LoVo (cell line): ENCODE data around the gene PRAC2.

Experiments used
- DNase-seq: peaks from one replicate; pipeline ENCODE4 v3.0.0-alpha.2; 2016; ENCODE audit warnings: low spot score

The PRAC2 gene

DNA sequence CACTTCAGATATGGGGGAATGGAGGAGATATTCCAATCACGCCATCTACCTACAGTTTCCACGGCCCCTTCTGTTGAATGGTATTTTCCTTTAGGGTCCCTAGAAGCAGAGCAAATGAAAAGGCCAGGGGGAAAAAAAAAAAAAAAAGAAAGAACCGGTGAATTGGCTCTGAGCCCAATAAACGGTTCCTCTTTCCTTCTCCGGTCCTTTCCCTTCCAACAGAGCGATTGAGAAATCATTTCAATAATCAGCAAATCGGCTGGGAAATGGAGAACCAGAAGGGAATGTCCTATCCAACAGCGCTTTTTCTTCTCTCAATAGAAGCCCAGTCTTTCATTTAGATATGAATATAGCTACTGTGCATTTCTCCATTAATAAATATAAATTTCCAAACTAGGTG lies 32.4 kb downstream of the PRAC2 start:
- no peak for DNase-seq

DNA sequence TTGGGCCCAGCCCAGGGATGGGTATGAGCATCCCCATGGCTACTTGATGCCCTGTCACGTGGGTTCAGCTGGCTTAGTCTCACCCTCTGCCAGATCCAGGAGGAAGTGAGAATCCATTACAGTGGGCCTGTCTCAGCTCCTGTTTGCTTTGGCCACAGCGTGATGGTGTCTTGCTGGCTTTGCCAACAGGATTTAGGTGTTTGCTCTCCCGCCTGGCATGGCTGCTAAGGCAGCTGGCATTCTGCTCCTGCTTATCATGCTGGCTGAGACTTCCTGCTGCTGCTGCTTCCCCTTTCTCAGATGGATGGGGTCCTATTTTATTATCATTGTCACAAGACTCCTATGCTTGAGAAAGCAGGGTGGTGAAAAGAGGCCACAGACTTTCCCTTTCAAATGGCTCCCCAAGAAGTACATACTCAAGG lies 33.9 kb downstream of the PRAC2 start:
- DNase-seq, result no peak

DNA sequence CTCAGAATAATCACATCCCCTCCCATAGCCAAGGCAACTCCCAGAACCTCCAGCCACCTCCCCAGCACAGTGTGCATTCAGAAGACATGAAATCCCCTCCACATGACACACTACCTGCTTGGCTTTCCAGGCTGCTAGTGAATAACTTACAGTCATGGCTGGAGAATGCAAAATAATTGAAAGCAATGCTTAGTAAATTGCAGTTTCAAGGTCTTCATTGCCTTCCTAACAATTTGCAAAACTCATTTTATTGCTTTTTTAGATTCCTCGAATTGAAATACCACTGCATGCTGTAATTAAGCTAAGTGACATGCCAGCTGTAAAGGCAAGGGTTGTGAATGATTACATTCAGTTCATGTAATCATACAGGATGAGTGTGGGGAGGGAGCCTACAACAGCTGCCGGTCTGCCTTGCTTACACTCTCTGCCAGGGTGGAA lies 34.6 kb downstream of the PRAC2 start:
- no peak for DNase-seq

DNA sequence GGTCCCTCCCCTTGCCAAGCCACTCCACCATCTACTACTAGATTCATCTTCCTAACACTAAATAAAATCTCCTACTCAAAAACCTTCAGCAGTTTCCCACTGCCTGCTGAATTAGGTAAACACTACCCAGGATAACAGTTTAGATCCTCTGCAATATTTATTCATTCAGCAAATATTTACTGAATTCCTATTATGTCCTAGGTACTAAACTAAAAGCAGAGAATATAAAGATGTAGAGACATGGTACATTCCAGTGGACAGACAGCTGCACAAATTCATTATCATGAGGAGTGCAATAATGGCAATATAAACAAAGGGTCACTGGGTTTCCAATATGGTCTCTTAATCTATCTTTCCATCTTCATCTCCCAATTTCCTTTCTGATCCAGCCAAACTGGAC lies 36.3 kb downstream of the PRAC2 start:
- DNase-seq, result no peak

DNA sequence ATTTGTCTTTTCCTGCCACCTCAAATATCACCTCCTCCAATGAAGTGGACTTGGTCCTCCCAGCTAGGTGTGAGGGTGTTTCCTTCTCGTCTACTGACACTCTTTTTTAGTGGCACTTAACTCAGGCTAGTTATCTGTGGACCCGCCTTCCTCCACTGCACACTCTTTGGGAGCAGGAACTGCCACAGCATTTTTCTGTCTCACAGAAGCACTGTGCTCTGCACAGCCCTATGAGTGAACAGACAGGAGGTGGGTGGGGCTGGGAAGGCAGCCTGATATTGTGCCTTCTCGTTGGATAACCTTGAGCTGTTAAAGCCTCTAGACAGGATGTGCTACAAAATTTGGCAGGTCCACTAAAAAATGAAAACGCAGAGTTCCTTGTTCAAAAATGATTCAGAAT lies 37.4 kb downstream of the PRAC2 start:
- DNase-seq, result no peak

DNA sequence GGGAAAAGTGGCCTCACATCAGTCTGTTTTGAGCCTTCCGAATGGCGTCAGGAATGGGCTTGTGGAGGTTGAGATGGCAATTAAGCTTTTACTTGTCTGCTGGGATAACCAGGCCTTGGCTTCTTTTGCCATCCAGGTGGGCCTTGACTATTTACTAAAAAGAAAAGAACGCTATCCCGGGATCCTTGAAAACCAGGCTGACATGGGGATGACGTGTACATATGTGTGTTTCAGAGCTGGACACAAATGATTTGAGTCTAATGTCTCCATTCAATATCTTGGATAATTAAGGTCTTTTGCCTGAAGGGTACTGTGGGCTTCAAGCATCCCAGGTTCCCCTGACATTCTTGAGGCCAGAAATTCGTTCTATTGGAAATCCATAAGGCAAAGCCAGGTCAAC lies 38.1 kb downstream of the PRAC2 start:
- no peak for DNase-seq

DNA sequence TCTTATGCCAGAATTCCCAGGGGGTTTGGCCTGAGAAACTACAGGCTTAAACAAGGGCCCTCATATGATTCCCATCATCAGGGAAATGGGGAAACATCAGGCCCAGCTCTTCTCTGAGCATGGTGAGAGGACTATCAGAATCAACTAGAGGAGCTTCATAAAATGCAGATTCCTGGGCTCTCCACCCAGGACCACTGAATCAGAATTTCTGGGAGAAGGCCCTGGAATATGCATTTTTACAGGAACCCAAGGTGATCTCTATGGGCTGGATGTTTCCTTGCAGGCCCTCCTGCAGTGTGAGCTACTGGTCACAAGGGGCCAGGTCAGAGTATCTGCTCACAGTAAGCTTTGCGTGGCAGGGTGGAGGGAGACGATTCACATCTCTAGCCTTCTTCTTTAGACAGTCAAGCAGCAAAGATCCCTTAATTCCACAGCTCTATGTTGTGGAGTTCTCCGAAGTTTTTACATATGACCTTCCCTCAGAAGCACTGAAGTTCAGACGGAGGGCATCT lies 44.3 kb downstream of the PRAC2 start:
- no peak for DNase-seq

DNA sequence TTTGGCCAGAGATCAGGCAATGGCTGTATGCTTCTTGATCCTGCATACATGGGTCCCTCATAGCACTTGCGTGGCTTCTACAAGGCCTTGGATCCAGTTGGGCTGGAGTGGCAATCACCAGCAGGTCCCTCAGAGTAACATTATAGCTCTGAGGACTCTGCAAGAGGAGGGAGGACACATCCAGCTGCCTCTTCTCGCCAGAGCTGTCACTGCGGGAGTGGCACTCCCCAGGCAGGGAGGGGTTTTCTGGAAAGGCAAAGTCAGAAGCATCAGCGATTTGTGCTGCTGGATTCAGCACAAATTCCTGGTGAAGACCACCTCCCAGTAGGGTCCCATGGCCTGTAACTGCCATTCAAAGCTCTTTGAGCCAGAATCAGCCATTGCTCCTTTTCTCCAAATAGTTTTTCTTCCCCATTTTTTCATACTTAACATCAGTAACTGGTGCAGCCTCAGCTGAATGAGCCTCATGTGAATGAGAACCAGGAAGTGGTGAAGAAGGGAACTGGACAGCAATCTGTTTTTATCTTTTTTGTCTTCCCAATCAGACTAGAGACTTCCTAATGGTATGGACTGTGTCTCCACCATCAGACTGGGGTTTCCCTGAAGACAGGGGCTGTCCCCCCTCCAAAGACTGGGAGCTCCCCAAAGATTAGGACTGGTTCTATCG lies 46.2 kb downstream of the PRAC2 start:
- no peak for DNase-seq

DNA sequence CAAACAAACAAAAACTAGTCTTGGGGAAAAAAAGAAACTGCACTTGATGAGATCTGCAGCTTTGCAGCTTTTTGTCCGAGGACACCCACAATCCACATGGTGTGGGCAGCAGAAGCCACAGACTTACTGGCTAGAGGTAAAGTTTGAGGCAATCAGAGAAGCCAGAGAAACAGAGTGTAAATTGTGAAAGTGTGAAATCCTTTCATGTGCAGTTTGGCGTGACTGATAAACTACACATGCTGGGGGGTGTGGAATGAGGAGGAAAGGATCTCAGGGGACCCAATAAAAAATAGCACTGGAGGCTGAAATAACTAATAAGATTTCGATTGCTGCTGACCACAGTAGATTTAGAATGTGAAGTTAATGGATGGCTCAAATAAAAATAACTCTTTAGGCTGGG lies 48.0 kb downstream of the PRAC2 start:
- DNase-seq, result no peak

DNA sequence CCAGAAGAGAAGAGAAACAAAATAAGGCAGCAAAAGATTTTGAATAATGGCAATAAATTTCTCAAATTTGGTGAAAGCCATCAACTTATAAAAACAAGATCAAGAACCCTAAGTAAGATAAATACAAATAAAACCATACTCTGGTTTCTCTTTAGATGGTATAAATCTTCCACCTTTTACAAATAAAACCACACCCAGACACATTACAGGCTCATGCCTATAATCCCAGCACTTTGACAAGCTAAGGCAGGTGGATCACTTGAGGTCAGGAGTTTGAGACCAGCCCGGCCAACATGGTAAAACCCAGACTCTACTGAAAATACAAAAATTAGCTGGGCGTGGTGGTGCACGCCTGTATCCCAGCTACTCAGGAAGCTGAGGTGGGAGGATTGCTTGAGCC lies 50.3 kb downstream of the PRAC2 start:
- DNase-seq, result no peak
